ENCODE data around the gene PPP1R15B. TPM values are rescaled to one million over a fixed set of nuclear protein-coding genes. Genes with fewer than 3 reads are reported as not detected.

The PPP1R15B gene
- 65.7 and 68.0 TPM in 2 replicates for total RNA-seq
- total RNA-seq (2013): 51.7 TPM
- polyA plus RNA-seq: 137 and 144 TPM in 2 replicates
- 84.3 and 115 TPM in 2 replicates for polyA minus RNA-seq

GRCh38 chr1:204411451-204412204 lies at the start of gene PPP1R15B:
PPP1R15B (minus strand) TSS chr1:204411817; CDS start chr1:204411411, 406 bp downstream.
- Histone ChIP-seq H3K9ac (ENCODE audit: low read length) (peak within 1 kb of the TSS; percentile 99), H3K27ac (ENCODE audit: low read length in 2 of 2) (peak within 1 kb of the TSS; percentile 98 to 99), H2AFZ (ENCODE audit: insufficient read depth, low read depth, low read length, poor library complexity, severe bottlenecking) (no peak within 1 kb of the TSS), H4K20me1 (ENCODE audit: control insufficient read depth, insufficient read depth, low read length, poor library complexity, severe bottlenecking) (peaks cover 49% of the 10 kb centered on the region), H3K9me3 (ENCODE audit: control extremely low read depth in 1 of 3, control insufficient read depth in 2 of 3, insufficient read depth in 1 of 3, low read length in 2 of 3) (no peaks in the 10 kb centered on the region), H3K27me3 (replicated peaks in 1 of 4; ENCODE audit: control extremely low read depth in 1 of 4, control insufficient read depth in 3 of 4, insufficient read depth in 4 of 4, low read length in 3 of 4) (no peaks in the 10 kb centered on the region), H3K36me3 (replicated peaks in 1 of 2; ENCODE audit: control extremely low read depth in 1 of 2, control insufficient read depth in 1 of 2, extremely low read depth in 1 of 2, insufficient read depth in 2 of 2, low read length in 1 of 2) (peaks cover 0 to 16% of the 10 kb centered on the region in 2 experiments), H3K4me3 (ENCODE audit: control extremely low read depth in 1 of 5, extremely low read depth in 1 of 5, insufficient read depth in 1 of 5, low read depth in 2 of 5, low read length in 4 of 5) (peak within 1 kb of the TSS; percentile 80 to 100 (median 92)), H3K4me2 (replicated peaks; ENCODE audit: low read depth, low read length, poor library complexity, severe bottlenecking) (peak within 1 kb of the TSS; percentile 81), H3K79me2 (ENCODE audit: control insufficient read depth, insufficient read depth, low read length) (peaks cover 65% of the 10 kb centered on the region), H3K4me1 (ENCODE audit: control insufficient read depth in 2 of 2, insufficient read depth in 2 of 2, low read length in 2 of 2) (peaks cover 8 to 24% of the 10 kb centered on the region in 2 donors)
- ChIA-PET CTCF (interaction anchor here (1.3 to 4.7 kb wide), 2 partner anchors 14 to 20 kb away, joined by 4 to 46 read pairs; no protein-coding TSS in a partner anchor), POLR2A (interaction anchor here (0.6 to 1.0 kb wide), 2 partner anchors 103 to 133 kb away, joined by 3 to 4 read pairs; no protein-coding TSS in a partner anchor)
- TF ChIP-seq, protein P1, sequence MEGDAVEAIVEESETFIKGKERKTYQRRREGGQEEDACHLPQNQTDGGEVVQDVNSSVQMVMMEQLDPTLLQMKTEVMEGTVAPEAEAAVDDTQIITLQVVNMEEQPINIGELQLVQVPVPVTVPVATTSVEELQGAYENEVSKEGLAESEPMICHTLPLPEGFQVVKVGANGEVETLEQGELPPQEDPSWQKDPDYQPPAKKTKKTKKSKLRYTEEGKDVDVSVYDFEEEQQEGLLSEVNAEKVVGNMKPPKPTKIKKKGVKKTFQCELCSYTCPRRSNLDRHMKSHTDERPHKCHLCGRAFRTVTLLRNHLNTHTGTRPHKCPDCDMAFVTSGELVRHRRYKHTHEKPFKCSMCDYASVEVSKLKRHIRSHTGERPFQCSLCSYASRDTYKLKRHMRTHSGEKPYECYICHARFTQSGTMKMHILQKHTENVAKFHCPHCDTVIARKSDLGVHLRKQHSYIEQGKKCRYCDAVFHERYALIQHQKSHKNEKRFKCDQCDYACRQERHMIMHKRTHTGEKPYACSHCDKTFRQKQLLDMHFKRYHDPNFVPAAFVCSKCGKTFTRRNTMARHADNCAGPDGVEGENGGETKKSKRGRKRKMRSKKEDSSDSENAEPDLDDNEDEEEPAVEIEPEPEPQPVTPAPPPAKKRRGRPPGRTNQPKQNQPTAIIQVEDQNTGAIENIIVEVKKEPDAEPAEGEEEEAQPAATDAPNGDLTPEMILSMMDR (IDR thresholded peaks at IDR 0.05): no peak
- no peak for TF ChIP-seq EZH2 (IDR thresholded peaks at IDR 0.05; ENCODE audit: borderline replicate concordance, insufficient read depth, low read depth, low read length, poor library complexity, severe bottlenecking)
- ATAC-seq (ENCODE audit: low read depth) (peak; percentile 91), DNase-seq (peak; percentile 100)
- Mint-ChIP-seq H3K27me3 (no peaks in the 10 kb centered on the region), H3K4me3 (peak within 1 kb of the TSS; percentile 99), H3K4me1 (peaks cover 36% of the 10 kb centered on the region), H3K9me3 (ENCODE audit: insufficient read depth) (no peaks in the 10 kb centered on the region), H3K27ac (peak within 1 kb of the TSS; percentile 99)
- under 1% methylated on average over 57 of the region's 69 CpGs for WGBS (ENCODE audit: insufficient coverage)
- intact Hi-C loops (cut with micrococcal nuclease): loop anchor here (2.0 to 5.0 kb wide), 4 partner anchors 95 to 1124 kb away; partner anchors contain the start of genes MDM4 and SNRPE
